Dedifferentiated amniotic fluid mesenchymal stem cell (primary cell): ENCODE results near the gene ABCG4.
A peak's percentile ranks its signal among the peaks of the same experiment; 100 is the strongest.
"Not testable (repeated sequence)": the region's sequence is repeated elsewhere in the genome, so short reads cannot be mapped to it uniquely, and the experiment has no call there.

Source experiments
- DNase-seq: peaks from one replicate; pipeline ENCODE4 v3.0.0-alpha.2; 2016; ENCODE audit errors: extremely low spot score

The ABCG4 gene

DNA sequence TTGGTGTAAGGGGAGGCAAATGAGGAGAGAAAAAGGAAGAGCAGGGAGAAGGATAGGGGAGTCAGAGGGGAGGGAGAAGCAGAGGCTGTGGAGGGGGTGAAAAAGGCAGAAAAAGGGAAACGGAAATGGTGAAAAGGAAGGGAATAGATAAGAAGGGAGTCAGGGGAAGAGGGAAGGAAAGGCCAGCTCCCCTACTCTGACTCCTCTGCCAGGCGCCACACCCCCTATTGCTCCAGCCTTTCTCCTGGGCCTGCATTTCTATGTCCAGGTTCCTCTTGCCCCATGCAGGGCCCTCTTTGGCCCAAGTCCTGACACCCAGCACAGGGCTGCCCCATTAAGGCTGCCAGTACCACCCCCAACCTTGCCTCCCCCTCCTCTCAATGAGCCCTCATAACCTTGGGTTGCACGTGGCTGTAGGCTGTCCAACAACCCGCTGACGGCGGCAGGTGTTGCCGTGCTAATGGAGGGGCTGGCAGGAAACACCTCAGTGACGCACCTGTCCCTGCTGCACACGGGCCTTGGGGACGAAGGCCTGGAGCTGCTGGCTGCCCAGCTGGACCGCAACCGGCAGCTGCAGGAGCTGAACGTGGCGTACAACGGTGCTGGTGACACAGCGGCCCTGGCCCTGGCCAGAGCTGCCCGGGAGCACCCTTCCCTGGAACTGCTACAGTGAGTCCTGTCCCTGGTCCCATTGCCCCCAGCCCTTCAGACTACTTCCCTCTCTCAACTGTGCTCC lies 33.0 kb downstream of the ABCG4 start:
- no peak for DNase-seq

DNA sequence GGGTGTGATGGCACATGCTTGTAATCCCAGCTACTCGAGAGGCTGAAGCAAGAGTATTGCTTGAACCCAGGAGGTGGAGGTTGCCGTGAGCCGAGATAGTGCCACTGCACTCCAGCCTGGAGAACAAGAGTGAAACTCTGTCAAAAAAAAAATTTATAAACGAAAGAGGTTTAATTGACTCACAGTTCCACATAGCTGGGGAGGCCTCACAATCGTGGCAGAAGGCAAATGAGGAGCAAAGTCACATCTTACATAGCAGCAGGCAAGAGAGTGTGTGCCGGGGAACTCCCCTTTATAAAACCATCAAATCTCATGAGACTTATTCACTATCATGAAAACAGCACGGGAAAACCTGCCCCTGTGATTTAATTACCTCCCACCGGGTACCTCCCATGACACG lies 35.5 kb downstream of the ABCG4 start:
- not testable (repeated sequence) for DNase-seq

DNA sequence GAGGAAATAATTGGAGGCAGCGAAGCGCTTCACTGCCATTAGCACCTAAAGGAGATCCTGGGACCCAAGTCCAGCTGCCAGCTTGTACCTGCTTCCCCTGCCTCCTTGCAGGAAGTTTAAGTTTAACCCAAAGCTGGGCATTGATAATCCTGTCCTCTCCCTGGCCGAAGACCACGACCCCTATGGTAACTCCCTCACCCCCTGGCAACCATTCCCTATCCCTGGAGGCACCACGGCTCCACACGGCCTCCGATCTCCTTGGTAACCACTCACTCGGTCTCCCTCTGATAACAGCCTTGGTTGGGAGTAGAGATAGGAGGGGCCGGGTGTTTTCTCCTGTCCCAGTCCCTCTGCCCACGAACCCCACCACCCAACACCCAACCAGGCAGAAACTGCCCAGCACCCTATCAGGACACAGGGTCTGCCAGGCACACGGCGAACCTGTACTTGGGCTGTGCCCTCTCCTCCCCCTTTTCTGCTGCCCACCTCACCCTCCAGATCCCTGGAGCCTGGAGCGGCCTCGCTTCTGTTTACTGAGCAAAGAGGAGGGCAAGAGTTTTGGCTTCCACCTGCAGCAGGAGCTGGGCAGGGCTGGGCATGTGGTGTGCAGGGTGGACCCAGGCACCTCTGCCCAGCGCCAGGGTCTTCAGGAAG lies 37.3 kb downstream of the ABCG4 start:
- DNase-seq, result no peak

DNA sequence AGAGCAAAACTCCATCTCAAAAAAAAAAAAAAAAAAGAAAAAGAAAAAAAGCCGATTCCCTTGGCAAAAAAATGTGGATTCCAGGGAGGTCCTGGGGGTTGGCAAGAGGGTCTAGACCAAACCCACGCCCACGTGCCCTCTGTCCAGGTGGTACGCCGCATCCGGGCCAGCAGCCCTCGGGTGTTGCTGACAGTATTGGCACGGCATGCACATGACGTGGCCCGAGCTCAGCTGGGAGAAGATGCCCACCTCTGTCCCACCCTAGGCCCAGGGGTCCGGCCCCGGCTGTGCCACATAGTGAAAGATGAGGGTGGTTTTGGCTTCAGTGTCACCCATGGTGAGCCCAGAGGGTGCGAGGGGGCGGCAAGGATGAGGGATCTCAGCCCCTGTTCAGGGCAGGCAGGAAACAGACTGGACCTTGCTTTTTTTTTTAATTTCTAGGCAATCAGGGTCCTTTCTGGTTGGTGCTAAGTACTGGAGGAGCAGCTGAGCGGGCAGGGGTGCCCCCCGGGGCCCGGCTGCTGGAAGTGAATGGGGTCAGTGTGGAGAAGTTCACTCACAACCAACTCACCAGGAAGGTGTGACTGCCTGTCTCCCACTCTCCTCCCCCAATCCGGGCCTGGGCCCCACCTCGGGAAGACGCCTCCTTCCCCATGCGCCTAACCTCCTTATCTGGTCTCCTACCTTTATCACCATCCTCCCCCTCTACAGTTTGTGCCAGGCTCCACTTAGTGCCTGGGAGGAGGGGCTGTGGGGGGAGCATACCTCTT lies 38.5 kb downstream of the ABCG4 start:
- no peak for DNase-seq

DNA sequence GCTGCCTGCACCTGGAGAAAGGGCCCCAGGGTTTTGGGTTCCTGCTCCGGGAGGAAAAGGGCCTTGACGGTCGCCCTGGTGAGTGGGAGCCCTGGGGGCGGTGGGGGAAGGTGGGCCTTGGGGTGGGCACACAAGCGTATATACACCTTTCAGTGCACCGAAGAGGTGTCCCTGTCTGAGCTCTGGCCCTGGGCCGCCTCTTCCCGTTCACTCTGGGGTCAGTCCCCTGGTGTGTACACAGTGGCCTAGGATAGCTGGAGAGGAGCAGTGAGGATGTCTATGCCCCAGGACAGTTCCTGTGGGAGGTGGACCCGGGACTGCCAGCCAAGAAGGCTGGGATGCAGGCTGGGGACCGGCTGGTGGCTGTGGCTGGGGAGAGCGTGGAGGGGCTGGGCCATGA lies 39.2 kb downstream of the ABCG4 start:
- DNase-seq, result no peak

DNA sequence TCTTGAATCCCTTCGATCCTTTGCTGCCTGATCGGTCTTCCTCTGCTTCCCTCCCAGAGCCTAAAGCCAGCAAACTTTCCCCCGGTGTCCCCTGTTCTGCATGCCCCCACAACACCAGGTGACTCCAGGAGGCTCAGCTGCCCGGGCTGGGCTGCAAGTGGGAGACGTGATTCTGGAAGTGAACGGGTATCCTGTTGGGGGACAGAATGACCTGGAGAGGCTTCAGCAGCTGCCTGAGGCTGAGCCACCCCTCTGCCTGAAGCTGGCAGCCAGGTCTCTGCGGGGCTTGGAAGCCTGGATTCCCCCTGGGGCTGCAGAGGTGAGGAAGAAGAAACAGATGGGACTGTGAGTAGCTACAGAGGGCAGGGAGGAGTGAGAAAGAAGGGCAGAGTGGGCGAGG lies 40.0 kb downstream of the ABCG4 start:
- DNase-seq, result no peak

DNA sequence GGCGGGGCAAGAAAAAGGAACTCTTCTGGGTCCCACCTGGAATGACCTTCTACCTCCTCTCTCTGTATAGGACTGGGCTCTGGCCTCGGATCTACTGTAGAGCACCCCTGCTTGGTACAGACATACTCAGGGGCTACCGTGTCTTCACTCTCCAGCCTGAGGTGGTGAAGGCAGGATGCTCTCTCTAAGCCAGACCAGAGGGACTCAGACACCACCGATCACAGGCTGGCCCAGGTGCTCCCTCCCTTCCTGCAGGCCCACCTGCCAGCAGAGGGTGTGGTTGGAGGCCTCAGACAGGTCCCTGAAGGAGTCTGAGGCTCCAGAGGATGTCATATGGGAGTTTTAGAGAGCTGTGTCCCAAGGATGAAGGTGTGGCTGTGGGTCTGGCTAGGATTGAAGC lies 40.5 kb downstream of the ABCG4 start:
- DNase-seq, result no peak

DNA sequence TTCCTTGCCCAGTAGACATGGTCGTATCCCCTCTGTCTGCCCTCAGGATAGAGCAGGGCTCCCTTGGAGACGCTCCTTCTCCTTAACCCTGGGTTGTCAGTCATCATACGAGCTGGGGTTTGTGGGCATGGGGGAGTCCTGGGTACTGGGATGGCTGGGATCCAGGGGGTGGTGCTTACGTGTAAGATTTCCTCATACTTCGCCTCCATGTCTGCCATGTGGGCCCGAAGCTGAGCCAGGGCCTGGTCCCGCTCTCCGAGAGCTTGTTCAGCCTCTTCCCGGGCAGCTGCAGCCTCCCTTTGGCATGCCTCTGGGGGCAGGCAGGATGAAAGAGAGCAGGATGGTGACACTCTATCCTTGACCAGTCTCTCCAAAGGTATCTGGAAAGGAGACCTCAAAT lies 41.7 kb downstream of the ABCG4 start:
- no peak for DNase-seq

DNA sequence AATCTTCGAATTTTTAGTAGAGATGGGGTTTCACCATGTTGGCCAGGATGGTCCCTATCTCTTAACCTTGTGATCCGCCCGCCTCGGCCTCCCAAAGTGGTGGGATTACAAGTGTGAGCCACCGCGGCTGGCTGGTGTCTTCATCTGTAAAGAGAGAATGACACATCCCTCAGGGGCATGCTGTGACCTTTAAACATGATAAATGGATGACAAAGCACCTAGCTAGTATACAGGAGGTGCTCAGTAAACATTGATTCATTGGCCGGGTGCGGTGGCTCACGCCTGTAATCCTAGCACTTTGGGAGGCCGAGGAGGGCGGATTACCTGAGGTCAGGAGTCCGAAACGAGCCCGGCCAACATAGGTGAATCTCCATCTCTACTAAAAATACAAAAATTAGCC lies 42.4 kb downstream of the ABCG4 start:
- DNase-seq, result not testable (repeated sequence)

DNA sequence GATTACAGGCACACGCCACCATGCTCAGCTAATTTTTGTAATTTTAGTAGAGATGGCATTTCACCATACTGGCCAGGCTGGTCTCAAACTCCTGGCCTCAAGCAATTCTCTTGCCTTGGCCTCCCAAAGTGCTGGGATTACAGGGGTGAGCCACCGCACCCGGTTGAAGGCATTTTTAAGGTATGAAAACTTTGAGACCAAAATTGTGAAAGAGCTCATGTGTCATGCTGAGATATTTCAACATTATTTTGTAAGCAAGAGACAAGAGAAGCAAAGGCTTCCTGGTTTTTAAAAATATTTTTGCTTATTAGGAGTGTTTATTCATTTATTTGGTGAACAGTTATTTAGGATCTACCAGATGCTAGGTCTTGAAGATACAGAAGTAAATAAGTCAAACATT lies 43.3 kb downstream of the ABCG4 start:
- no peak for DNase-seq

DNA sequence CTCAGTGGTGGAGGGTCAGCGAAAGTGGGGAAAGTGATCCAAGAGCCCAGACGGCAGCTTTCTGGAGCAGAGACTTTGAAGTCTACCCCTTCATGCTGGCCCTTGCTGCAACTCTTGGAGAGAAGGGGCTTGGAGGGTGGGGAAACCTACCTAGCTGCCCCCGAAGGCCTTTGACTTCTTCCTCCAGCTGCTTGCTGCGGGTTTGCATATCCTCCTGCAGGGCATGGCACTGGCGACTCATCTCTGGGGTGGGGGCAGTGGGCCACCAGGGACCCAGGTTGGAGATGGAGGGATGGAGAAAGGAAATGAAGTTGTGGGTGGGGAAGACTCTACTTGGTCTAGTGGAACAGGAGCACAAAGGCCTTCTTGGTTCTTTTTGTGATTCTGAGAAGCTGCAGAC lies 44.1 kb downstream of the ABCG4 start:
- no peak for DNase-seq

DNA sequence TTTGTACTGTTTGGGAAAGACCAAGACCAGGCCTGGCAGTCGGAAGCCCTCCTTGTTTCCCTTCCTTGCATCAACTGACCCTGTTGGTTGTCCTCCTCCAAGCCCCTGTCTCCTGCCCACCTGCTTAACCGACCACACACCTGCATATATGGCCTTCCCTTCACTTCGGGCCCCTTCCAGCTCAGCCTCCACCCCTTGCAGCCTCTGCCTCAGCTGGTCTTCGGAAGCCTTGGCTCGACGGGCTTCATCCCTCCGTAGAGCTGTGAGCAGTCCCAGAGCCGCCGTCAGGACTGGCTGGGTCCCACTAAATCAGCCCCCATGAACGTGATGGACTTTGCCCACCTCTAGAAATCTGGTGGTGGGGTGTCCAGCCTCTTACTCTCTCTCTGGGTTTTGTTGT lies 44.8 kb downstream of the ABCG4 start:
- no peak for DNase-seq

DNA sequence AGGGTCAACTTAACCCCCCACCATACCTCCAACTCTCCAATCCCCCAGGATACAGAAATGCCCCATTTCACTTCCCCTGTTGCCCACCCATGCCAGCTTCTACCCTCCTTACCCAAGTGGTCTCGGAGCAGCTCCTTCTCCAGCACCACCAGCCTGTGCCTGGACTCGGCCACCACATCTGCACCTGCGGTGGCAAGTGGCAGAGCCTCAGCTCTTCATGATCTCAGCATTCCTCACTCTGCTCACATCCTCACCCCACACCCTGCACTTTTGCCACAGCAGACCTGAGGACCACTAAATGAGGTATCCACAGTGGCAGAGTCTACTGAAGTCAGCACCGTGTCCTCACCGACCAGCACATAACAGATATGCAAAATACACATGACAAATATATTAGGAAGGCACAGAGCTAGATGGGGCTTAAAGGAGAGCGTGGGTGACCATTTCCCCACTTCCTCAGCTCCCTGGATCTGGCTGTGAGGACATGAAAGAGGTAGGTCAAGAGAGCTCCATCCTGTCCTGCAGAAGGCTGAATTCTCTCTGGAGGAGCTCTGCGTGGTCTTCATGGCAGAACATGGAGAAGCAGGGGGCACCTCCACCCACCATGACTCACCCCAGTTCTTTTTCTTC lies 46.1 kb downstream of the ABCG4 start:
- no peak for DNase-seq

DNA sequence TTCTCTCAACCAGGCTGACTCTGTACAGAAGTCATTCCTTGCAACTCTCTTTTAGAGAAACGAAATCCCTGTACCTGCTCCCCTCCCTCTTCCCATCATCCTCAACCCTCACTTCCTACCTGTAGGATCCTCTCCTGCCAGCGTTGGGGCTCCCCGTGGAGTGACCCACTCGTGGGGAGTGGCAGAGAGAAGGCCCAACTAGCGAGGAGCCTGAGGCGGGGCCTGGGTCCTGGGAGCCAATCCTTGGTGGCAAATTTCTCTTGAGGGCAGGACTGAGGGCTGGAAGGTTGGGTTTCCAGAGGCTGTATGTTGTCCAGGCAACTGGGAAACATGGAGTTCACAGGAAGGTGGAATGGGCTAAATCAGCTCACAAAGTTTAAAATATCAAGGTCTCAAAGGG lies 46.8 kb downstream of the ABCG4 start:
- DNase-seq, result no peak

DNA sequence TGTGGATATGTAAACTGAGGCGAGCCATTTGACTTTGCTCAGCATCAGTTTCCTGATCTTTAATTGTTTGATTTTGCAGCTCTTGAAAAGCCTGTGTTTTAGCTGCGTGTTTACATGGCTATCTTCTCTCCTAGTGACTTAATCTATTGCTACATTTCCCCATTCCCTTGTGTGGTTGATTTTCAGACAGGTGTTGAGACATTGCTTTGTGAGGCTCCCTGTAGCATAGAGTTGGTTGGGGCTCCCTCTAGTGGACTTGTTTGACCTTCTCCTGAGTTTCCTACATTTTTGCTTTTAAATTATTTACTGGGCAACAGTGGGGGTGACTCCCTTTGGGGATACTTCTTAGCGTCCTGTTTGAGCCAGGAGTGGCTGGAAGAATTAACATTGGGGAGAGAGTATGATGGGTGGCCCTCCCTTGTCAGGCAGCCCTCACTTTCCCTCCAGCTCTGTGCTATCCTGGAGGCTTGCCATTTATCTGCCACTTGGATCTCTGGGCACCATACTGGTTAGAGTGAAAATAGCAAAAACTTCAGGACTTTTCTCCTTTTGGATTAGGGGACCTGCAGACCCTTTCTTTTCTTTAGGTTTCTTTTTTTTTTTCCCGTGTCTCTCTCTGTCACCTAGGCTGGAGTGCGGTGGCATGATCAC lies 48.1 kb downstream of the ABCG4 start:
- peak; percentile 67 for DNase-seq

DNA sequence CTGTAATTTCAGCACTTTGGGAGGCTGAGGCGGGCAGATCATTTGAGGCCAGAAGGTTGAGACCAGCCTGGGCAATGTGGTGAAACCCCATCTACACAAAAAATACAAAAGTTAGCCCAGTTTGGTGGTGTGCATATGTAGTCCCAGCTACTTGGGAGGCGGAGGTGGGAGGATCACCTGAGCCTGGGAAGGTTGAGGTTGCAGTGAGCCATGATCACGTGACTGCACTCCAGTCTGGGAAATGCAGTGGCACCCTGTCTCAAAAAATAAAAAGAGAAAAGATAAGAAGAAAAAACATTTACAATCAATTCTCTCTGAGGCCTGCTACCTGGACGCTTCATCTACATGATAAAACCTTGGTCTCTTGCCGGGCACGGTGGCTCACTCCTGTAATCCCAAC lies 50.1 kb downstream of the ABCG4 start:
- DNase-seq, result no peak

DNA sequence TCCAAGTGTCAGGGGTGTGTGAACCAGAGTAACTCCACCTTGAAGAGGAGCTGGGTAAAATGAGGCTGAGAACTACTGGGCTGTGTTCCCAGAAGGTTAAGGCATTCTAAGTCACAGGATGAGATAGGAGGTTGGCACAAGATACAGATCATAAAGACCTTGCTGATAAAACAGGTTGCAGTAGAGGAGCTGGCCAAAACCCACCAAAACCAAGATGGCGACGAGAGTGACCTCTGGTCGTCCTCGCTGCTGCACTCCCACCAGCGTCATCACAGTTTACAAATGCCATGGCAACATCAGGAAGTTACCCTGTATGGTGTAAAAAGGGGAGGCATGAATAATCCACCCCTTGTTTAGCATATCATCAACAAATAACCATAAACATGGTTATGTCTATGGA lies 52.4 kb downstream of the ABCG4 start:
- DNase-seq, result not testable (repeated sequence)

DNA sequence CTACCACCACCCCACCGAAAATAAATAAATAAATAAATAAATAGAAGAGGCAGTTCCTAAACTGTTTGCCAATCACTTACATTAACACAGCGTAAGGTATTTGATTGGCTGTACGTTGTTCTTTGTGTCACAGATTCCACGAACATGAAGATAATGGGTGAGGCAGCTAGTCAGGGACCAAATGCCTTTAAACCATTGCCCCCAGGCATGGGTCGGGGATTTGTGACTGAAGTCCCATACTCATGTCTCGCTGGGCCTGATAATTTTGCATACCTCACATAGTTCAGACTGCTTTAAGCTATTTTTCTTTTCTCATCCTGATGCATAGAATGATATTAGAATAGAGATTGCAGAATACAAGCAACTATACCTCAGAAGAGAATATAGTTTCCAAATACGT lies 53.7 kb downstream of the ABCG4 start:
- no peak for DNase-seq

DNA sequence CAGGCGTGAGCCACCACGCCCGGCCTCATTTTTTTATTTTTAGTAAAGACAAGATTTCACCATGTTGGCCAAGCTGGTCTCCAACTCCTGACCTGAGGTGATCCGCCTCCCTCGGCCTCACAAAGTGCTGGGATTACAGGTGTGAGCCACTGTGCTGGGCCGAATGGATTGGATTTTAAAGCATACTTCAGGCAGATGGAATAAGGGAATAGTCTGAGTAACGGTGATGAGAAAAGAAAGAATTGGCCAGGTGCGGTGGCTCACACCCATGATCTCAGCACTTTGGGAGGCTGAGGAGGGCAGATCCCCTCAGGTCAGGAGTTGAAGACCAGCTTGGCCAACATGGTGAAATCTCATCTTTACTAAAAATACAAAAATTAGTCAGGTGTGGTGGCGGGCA lies 55.2 kb downstream of the ABCG4 start:
- DNase-seq, result no peak

DNA sequence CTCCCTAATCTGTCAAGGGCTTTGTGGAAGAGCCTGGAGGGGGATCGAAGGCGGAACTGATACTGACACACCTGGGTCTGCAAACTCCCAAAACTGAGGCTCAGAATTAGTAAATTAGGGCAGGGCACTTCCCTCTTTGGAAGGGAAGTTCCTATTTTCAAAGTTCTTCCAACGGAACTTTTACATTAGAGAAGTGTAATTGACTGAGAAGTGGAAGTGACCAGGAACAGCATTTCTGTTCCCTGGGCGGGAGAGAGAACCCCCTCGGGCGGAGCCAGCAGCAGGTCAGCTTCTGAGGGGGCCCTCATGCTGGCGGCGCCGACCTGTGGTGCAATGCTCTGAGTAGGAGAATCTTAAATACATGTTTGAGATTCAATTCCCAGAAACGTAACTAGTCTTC lies 56.2 kb downstream of the ABCG4 start:
- no peak for DNase-seq

DNA sequence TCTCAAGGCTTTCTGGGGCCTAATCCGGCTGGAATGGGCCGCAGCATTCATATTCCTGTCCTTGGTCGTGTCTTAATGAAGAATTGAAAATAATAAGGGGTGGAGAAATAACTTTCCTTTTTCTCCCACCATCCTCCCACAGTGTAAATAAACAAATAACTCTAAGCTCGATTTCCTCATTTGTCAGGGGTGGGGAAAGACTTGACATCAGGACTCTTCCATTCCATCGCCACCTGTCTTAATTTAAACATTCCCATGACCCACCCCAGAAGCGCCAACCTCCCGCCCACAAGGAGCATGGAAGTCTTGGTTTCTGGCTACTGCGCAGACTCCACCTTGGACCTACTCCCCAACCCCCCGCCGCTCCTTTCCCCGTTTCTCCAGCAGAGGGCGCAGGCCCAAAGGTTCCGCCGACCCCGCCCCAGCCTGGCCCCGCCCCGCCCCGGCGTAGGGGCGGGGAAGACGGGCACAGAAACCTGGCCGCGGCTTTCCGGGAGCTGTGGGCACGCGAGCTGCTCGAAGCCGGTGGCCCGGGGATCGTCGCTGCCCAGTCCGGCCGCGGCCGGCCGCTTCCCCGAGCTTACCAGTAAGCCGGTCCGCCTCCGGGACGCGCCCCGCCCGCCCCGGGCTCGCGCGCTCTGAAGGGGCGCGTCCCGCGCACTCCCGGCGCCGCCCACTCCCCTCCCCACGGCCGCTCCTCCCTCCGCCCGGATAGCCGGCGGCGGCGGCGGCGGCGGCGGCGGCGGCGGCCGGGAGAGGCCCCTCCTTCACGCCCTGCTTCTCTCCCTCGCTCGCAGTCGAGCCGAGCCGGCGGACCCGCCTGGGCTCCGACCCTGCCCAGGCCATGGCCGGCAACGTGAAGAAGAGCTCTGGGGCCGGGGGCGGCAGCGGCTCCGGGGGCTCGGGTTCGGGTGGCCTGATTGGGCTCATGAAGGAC lies 57.0 kb downstream of the ABCG4 start, which contains the start of gene CBL:
Gene CBL (plus strand): TSS at position 766 of the 937 bp plus-strand sequence. CDS start 79 bp downstream, at position 845.
- DNase-seq, result peak; percentile 93
